OCI-M2 (cell line): ENCODE results near the gene C12orf56.
"Not testable (repeated sequence)": the region's sequence is repeated elsewhere in the genome, so short reads cannot be mapped to it uniquely, and the experiment has no call there.

Experiments used
- DNase-seq: peaks from one replicate; lab custom pipeline; 2025; ENCODE audit not compliant: unreplicated experiment; lab: John Stamatoyannopoulos, UW

C12orf56 gene

DNA sequence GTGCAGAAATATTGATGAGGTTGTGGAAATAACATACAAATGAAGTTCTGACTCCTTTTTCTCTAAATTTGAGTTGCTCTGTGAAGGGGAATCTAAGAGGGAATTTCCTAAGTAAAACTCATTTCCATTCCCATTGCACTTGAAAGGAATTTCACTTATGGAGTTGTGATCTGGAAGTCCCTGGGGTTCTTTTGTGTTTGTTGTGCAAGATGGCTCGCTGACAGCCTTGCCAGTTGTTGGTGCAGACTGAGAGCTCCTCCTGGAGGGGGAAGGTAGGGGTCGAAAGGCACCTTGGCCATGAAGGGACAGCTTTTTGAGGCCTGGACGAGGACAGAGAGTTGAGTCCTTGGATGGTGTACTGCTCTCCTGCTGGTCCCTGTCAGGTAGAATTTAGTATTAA, 72.0 kb downstream of the C12orf56 start:
- DNase-seq: no peak

DNA sequence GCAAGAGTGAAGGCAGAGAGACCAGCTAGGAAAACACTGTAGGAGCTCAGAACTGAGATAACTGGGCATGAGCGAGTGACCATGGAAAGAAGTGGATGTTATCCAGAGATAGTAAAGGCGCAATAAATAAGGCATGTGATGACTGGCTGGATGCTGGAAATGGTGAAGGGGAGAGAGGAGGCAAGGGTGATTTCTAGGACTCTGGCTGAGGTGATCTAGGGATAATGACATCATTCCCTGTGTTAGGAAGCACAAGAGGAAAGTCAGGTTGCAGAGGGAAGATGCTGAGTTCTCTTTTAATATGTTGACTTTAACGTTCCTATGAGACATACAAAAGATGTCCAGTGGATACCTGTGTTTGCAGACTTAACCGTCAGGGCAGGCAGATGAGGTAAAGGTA, 78.7 kb downstream of the C12orf56 start:
- no peak for DNase-seq

DNA sequence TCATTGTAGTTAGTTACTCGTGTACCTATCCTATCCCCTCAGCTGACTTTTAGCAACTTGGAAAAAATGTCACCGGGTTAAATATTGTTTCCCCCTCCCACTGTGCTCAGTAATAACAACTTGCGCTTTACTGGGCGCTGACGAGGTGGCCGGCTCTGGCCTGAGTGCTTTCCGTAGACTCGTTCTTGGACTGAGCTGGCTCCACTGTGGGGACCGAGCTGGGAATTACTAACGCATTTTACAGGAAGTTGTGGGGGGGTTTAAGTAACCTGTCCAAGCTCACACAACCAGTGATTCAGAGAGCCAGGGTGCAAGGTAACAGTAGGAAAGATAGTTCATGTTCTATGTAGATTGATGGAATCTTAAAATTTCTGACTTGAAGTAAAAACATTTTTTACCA, 86.0 kb downstream of the C12orf56 start:
- no peak for DNase-seq

DNA sequence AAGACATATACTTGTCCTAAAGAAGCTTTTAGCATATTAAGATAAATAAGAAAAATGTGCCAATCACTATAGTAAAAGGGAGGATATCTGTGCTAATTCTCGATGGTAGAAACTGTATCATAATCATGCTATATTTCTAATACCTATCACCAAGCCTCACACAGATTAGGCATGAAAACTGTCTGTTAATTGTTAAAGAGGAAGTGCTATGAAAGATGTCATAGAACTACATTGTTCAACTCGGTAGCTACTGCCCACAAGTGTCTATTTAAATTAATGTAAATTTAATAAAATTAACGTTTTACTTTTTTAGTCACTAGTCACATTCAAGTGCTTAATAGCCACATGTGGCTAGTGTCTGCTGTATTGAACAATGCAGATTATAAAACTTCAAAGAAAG, 90.9 kb downstream of the C12orf56 start:
- DNase-seq: no peak

DNA sequence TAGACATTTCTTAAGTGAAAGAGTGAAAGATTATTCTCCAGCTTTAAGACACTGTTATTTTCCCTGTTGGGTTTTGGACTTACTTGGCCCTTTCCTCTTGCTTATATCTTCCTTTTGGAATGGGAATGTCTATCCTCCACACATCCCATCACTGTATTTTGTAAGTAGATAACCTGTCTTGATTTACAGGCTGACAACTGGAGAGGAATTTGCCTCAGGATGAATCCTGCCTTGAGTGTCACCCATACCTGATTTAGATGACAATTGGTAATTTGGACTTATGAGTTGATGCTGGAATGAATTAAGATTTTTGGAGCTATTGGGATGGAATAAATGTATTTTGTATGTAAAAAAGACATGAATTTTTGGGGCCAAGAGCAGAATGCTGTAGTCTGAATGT, 94.3 kb downstream of the C12orf56 start:
- no peak for DNase-seq

DNA sequence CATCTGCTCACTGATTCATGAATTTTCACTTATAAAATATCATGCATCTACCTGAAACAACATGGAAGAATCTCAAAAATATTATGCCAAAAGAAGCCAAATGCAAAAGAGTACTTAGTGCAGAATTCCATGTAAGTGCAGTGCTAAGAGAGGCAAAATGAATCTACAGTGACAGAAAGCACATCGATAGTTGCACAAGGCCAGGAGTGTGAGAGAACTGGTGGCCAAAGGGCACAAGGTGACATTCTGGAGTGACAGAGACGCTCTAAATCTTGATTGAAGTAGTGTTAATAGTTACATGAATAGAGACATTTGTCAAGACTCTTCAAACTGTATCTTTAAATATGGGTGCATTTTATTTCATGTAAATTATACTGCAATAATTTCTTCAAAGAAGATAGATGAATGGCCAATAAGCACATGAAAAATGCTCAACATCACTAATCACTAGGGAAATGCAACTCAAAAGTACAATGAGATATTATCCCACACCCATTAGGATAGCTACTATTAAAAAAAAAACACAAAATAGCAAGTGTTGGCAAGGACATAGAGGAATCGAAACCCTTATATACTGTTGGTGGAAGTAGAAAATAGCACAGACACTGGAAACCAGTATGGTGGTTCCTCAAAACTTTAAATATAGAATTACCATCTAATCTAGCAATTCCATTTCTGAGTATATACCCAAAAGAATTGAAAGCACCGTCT, 96.7 kb downstream of the C12orf56 start:
- no peak for DNase-seq

DNA sequence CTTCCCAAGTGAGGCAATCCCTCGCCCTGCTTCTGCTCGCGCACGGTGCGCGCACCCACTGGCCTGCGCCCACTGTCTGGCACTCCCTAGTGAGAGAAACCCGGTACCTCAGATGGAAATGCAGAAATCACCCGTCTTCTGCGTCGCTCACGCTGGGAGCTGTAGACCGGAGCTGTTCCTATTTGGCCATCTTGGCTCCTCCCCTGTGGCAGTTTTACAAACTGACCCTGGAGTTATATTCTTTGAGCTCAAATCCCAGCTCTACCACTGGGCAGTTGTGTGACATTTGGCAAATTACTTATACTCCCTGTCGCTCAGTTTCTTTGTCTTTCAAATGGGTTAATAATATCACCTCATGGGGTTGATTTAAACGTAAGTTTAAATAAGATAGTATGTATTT, 97.4 kb downstream of the C12orf56 start:
- not testable (repeated sequence) for DNase-seq

DNA sequence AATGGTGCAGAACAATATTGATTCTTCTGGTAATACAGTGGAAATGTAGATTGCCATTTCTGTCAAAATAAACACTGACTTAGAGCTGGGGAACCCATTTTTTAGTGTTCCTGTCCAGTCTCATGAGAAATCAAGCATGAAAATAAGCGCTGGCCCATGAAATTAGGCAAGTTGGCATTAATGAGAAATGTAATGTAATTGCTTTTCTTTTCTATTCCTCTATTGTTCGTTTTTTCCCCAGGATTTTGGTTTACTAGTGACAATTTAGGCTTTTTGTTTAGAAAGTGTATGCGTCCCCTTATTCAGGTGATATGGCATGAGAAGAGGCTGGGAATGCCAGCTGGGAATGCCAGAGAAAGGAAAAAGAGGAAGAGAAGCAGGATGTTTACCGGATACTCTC, 104.0 kb downstream of the C12orf56 start:
- no peak for DNase-seq

DNA sequence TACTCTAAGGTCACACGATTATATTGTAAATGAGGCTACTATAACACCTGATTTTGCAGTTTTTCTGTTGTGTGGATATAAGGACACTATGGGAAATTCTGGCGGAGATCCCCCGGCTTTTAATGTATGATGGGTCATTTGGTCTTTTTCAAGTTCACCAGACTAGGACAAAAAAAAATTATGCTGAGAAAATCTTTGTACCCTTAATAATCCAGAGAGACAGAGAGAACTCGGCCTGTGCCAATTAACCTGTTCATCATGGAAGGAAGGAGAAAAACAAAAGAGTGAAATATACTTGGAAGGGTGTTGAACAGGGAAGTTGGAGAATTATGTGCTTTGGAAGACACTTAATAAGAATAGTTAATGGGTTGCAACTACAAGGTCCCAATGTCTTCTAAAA, 106.3 kb downstream of the C12orf56 start:
- DNase-seq: no peak

DNA sequence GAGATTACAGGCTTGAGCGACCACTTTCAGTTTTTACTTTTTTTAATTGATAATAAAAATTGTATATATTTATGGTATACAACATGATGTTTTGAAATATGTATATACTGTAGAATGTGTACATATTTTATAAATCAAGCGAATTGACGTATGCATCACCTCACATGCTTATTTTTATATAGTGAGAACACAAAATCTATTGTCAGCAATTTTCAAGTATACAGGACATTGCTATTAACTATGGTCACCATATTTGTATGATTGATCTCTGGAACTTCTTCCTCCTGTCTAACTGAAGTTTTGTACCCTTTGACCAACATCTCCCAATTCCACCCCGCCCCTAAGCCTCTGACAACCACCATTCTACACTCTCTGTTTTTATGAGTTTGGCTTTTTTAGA, 112.1 kb downstream of the C12orf56 start:
- DNase-seq: no peak

DNA sequence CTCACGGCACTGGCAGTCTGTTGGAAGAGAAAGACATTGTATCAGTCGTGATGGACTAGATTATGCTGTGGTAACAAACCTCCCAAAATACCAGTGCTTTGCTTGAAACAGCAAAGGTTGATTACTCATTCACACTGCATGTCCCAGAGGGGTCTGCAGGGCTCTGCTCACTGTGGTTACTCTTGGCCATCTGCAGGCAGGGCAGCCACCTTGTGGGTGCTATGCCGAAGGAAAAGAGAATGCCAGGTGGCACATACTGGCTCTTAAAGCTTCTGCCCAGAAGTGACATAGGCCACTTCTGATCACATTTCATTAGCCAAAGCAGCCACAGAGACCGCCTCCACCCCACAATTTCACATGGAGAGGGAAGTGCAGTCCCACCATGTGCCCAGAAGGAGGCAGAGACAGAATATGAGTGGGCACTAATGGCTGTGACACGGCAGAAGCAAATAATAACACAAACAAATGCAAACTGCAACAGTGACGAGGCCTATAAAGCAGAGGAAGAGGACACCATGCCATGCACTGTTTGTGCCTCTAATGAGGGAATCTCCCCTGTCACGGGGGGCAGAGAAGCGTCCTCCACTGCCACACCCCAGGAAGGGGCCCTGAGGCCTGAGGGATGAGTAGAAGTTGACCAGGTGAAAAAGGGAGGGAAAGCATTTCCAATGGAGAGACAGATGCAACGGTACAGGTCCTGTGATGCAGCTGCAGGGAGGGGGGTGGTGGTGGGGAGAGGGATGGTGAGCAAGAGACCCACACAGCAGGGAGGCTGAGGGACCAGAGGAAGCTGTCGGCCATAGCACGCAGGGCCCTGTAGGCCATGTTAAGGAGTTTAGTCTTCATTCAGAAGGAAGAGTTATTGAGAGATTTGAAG, 116.8 kb downstream of the C12orf56 start:
- no peak for DNase-seq

DNA sequence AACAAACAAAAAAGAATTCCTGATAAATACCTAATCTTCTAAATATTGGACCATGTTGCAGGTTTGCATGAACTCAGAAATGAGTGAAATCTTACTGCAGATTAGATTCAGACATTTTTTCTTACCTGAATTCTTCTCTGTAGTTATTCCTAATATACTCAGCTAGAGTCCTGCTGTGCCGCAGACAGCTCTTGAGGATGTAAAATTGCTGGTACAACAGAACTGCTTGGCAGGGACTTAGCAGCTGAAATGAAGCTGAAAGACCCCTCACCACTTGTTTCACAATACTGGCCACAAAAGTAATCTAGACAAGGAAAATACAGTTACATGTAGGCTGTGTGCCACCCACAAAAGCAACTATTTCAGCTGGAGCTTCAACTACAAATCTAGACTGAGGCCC, 120.1 kb downstream of the C12orf56 start:
- no peak for DNase-seq

DNA sequence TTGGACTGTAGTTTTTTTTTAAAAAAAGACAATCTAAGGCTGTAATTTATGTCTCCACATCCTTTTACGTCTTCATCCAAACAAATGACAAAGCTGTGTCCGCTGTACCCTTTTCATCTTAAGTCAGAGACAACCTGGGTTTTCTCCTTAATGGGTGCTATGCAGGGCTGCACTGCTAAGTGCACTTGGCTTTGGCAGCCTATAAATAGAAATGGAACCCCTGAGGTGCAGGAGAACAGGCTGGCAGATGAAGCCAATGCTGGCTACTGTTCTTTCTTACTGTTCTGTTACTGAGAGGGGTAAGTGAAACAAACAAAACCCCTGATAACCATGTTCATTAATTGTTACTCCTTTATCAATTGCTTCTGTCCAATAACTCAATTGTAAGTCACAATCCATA, 121.4 kb downstream of the C12orf56 start:
- no peak for DNase-seq

DNA sequence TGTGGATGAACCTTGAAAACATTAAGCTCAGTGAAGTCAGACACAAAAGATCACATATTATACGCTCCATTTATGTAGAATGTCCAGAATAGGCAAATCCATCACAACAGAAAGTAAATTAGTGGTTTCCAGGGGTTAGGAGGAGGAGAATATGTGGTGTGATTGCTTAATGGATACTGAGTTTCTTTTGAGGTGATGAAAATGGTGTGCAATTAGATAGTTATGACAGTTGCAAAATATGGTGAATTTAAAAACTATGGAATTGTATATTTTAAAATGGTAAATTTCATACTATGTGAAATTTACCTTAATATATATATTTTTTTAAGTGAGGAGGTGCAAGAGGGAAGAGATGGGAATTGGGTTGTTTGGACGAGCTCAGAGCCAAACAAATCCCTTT, 122.1 kb downstream of the C12orf56 start:
- no peak for DNase-seq

DNA sequence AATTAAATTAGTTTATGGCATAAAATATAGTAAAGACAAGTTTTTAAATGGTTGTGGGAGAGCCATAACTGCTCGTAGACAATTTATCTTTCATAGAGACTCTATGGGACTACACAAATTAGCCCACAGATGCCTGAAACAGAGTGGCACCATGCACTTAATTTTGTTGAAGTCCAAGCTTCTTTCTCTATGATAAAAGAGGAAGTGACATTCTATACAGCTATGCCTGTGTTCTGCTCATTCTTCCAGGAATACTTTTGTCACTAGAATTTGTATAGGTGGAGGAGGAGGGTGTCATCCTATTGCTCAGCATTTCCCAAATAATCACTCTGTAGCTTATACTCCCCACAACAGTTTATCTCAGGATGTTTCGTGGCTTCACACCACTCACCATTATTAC, 124.7 kb downstream of the C12orf56 start:
- DNase-seq: no peak

DNA sequence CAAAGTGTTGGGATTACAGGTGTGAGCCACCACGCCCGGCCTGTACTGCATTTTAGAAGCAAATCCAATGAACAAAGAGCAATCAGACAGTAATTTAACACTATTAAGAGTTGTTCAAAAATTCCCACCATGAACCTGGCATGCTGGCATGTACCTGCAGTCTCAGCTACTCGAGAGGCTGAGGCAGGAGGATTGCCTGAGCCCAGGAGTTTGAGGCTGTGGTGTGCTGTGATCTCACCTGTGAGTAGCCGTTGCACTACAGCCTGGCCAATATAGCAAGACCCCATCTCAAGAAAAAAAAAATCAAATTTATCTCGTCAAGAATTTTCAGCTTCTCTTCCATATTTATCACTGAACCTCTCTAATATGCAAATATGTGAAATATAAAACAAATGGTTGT, 128.7 kb downstream of the C12orf56 start:
- no peak for DNase-seq

DNA sequence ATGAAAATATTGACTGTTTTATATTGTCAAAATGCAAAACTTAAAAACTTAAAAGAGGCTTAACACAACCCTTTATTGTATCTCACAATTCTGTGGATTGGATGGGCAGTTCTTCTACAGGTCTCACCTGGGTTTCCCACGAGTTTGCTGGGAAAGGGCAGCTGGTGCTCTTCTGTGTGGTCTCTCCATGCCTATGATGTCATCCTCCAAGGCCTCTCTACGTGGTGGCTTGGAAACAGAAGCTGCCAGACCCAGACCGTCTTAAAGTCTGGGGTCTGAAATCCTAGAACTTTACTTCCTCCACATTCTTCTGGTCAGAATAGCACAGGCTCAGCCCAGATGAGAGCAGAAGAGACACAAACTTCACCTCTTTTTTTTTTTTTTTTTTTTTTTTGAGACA, 132.0 kb downstream of the C12orf56 start:
- DNase-seq: no peak

DNA sequence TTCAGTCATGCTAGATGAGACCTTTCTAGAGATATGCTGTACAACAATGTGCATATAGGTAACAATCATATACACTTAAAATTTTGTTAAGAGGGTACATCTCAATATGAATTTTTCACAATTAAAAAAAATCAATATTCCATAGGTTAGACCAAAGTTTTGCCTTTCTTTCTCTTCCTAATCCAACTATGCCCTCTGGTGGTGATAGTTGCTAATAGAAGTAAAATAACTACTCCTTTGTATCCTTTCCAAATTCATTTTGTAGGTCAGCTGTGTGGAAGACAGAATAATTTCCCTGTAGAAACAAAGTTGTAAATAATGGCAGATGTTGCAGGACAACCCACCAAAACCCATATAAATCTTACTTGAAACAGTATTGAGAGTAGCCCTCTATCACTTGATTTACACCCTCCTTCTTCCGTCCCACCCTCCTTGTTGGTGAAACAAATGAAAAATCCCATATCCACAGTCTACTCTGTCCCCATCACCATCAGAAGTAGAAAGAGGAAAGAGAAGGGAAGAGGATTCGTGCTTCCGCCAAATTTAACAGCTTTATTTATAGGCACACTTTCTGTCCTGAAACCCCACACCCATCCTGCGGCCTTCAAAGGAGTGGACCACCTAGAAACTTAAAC, 134.3 kb downstream of the C12orf56 start:
- no peak for DNase-seq

DNA sequence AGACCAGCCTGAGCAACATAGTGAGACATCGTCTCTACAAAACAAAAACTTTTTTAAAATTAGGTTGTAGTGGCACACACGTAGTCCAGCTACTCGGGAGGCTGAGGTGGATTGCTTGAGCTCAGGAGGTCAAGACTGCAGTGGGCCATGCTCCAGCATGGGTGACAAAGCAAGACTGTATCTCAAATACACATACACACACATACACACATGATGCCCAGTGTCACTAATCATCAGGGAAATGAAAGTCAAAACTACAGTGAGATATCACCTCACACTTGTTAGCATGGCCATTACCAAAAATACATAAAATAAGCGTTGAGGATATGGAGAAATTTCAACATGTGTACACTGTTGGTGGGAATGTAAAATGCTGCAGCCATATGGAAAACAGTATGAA, 135.3 kb downstream of the C12orf56 start:
- no peak for DNase-seq

DNA sequence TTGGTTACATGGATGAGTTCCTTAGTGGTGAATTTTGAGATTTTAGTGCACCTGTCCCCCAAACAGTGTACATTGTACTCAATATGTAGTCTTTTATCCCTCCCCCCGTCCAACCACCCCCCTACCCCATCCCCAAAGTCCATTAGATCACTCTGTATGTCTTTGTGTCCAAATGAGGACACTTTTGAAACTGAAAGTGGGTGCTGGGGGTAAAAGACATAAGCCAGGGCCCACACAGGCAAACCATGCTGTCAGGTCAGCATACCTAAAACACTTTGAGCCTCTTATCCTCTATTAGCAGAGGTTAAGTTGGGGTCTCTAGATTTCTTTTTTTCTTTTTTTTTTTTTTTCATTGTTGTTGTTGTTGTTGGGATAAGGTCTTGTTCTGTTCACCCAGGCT, 137.2 kb downstream of the C12orf56 start:
- no peak for DNase-seq

DNA sequence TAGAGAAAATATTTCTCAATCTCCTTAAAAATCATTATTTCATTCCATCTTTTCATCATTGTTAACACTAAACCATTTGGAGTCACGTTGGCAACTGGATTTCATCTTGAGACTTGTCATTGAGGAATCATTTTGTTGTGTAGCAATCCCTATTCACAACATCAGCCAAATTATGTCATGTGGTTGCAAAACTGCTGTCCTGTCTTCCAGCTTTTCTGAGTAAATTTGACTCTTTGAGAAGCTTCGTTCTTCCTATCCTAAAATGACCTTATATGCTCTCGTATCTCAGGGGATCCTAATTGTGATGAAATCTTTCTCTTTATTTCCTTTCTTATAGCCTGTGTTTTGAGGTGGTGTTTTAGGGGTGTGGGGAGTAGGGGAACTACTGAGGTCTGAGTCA, 137.9 kb downstream of the C12orf56 start:
- DNase-seq: no peak

DNA sequence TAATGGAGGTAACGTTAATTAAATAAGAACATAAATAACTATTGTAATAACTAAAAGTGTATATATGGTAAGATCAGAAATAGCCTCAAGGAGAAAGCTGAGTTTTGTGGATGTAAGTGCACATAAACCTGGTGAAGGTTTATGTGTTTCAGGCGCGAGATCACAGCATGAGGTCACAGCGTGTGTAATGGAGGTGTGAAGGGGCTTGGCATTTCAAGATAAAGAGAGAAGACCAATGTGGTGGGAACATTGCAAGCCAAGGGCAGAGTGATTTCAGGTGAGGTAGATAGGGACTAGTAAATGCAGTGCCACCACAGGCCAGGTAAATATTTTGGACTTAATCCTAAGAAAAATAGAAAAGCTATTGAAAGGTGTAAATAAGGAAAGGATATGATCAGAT, 146.7 kb downstream of the C12orf56 start:
- no peak for DNase-seq
